HG03045 (cell line): ENCODE measurements around the gene WFDC11.
"Not testable (repeated sequence)": the region's sequence is repeated elsewhere in the genome, so short reads cannot be mapped to it uniquely, and the experiment has no call there.

ENCODE experiments used
- ATAC-seq: cut with Tn5 transposase; IDR thresholded peaks from one replicate; pipeline ENCODE4 v1.9.1; 2021; ENCODE audit warnings: mild to moderate bottlenecking, moderate library complexity; ENCODE audit not compliant: unreplicated experiment

The WFDC11 gene

DNA sequence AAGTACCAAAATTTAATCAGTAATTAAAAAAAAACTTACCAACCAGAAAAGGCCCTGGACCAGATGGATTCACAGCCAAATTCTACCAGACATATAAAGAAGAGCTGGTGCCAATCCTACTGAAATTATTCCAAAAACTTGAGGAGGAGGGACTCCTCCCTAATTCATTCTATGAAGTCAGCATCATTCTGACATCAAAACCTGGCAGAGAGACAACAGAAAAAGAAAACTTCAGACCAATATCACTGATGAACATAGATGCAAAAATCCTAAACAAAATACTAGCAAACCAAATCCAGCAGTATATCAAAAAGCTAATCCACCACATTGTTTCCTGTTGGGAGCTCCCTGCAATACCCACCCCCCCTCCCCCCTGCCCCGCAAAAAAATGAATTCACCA lies at the start of gene WFDC11:
Gene WFDC11, minus strand, starts transcription at position 101 of the 400 bp plus-strand sequence. CDS start 19,639 bp downstream, outside the sequence.
- no peak for ATAC-seq

DNA sequence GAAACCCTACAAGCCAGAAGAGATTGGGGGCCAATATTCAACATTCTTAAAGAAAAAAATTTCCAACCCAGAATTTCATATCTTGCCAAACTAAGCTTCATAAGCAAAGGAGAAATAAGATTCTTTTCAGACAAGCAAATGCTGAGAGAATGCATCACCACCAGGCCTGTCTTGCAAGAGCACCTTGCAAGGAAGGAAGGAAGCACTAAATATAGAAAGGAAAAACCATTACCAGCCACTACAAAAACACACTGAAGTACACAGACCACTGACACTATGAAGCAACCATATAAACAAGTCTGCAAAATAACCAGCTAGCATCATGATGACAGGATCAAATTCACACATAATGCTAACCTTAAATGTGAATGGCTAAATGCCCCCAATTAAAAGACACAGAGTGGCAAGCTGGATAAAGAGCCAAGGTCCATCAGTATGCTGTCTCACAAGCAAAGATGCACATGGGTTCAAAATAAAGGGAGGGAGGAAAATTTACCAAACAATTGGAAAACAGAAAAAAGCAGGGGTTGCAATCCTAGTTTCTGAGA lies 46.2 kb upstream of the WFDC11 start:
- ATAC-seq: not testable (repeated sequence)

GRCh38 chr20:45704969-45705637 lies 35.1 kb upstream of the WFDC11 start, which contains the start of gene WFDC10B:
Gene WFDC10B, minus strand, starts transcription at chr20:45705019. Its CDS starts 19,027 bp downstream, at chr20:45685992.
- ATAC-seq: no peak

GRCh38 chr20:45701873-45702272 lies 31.8 kb upstream of the WFDC11 start, which contains the start of gene WFDC13:
Gene WFDC13, plus strand, starts transcription at chr20:45702038. Its CDS starts 86 bp downstream, at chr20:45702124.
- ATAC-seq: no peak

- no peak for ATAC-seq
Observed at GRCh38 chr20:45701104-45701503, 31.1 kb upstream of the WFDC11 start.

GRCh38 chr20:45695496-45695895 lies 25.5 kb upstream of the WFDC11 start:
- no peak for ATAC-seq

DNA sequence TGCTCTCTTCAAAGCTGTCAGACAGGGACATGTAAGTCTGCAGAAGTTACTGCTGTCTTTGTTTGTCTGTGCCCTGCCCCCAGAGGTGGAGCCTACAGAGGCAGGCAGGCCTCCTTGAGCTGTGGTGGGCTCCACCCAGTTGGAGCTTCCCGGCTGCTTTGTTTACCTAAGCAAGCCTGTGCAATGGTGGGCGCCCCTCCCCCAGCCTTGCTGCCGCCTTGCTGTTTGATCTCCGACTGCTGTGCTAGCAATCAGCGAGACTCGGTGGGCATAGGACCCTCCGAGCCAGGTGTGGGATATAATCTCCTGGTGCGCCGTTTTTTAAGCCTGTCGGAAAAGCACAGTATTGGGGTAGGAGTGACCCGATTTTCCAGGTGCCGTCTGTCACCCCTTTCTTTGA lies 23.3 kb upstream of the WFDC11 start:
- ATAC-seq: not testable (repeated sequence)

GRCh38 chr20:45685896-45686295 lies 15.9 kb upstream of the WFDC11 start:
- no peak for ATAC-seq

- no peak for ATAC-seq
Observed at GRCh38 chr20:45679650-45680049, 9.6 kb upstream of the WFDC11 start.

DNA sequence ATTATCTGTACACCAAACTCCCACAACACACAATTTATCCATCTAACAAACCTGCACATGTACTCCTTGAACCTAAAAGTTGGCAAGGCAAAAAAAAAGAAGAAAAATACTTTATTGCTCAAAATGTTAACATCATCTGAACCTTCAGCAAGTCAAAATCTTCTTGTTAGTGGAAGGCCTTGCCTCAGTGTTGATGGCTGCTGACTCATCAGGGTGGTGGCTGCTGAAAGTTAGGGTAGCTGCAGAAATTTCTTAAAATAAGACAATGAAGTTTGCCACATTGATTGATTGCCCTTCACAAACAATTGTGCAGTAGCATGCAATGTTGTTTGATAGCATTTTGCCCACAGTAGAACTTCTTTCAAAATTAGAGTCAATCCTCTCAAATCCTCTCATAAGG lies 2.7 kb upstream of the WFDC11 start:
- no peak for ATAC-seq

DNA sequence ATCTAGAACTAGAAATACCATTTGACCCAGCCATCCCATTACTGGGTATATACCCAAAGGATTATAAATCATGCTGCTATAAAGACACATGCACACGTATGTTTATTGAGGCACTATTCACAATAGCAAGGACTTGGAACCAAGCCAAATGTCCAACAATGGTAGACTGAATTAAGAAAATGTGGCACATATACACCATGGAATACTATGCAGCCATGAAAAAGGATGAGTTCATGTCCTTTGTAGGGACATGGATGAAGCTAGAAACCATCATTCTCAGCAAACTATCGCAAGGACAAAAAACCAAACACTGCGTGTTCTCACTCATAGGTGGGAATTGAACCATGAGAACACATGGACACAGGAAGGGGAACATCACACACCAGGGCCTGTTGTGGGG lies 13.0 kb downstream of the WFDC11 start:
- ATAC-seq: not testable (repeated sequence)

DNA sequence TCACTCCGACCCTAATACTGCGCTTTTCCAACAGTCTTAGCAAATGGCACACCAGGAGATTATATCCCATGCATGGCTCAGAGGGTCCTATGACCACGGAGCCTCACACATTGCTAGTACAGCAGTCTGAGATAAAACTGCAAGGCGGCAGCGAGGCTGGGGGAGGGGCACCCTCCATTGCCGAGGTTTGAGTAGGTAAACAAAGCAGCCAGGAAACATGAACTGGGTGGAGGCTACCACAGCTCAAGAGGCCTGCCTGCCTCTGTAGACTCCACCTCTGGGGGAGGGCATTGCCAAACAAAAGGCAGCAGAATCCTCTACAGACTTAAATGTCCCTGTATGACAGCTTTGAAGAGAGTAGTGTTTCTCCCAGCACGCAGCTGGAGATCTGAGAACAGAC lies 18.3 kb downstream of the WFDC11 start:
- not testable (repeated sequence) for ATAC-seq

DNA sequence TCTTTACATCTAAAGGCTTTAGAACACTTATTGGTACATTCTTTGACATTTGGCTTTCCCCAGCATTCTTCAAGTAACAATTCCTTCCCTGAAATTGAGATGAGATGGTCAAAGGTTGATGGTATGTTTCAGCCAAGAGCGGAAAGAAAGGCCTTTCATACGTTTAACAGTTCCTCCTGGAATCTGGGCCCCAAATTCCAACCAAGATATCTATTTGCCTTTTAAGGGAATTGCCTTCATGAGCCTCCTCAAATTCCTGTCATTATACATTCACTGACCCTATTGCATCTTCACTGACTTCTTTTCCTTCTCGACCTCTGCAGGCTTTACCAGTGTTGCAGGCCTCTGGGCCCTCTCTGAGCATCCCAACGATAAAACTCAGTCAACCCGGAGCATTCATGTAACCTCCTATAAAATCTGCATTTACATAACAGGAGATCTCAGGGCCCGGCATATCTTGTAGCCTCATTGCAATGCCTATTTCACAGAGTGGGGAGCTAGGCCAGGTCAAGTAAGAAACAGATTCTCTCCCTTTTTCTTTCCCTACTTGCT lies 20.7 kb downstream of the WFDC11 start:
- no peak for ATAC-seq

DNA sequence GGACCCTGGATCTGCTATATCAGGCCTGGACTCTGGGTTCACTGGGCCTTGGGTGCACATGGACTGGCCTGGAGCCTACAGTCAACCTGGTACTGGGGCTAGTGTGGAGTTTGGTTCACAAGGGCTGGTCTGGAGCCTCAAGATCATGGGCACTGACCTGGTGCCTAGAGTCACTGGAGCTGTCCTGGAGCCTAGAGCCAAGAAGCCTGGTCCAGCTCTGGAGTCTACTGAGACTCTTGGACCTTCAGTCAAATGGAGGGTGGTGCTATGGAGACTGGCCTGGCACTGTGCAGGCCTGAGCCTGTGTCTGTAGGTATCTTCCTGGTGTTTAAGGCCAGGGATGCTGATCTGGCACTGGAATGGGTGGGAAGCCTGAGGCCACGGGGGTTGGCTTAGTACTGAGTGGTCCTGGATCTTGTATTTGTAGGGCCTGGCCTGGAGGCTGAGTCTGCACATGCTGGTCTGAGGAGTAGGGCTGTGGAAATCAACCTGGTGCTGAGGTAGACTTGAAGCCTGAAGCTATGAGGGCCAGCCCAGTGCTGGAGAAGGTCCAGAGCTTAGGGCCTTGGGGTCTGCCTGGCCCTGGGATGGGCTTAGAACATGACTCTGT lies 22.5 kb downstream of the WFDC11 start:
- ATAC-seq: no peak

- ATAC-seq: no peak
Observed at GRCh38 chr20:45646875-45647274, 23.2 kb downstream of the WFDC11 start.

DNA sequence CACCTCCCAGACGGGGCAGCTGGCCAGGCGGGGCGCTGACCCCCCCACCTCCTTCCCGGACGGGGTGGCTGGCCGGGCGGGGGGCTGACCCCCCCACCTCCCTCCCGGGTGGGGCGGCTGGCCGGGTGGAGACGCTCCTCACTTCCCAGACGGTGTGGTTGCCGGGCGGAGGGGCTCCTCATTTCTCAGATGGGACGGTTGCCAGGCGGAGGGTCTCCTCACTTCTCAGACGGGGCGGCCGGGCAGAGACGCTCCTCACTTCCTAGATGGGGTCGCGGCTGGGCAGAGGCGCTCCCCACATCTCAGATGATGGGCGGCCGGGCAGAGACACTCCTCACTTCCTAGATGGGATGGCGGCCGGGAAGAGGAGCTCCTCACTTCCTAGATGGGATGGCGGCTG lies 24.2 kb downstream of the WFDC11 start:
- not testable (repeated sequence) for ATAC-seq

DNA sequence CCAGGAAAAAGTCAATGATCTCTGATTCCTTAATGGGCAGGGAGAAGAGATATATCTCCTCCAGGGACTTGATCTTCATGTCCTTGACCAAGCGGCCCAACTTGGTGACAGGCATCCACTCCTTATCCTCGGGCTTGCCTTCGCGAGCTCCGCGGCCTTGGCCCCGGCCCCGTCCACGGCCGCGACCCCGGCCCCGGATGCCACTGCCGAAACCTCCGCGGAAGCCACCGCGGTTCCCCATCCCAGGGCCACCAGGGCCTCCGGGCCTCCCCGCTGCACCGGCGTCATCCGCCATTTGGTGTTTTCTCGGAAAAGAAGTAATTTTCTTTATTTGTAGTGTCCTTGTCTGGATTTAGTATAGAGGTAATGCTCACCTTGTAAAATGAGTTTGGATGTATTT lies 29.0 kb downstream of the WFDC11 start:
- ATAC-seq: not testable (repeated sequence)

DNA sequence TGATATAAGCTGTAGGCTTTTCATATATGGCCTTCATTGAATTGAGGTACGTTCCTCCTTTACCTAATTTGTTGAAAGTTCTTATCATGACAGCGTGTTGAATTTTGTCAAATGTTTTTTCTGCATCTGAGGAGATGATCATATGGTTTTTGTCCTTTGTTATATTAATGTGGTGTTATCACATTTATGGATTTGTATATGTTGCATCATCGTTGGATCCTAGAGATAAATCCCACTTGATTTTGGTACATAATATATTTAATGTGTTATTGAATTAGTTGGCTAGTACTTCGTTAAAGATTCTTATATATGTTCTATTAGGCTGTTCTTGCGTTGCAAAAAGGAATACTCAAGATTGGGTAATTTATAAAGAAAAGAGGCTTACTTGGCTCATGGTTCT lies 30.4 kb downstream of the WFDC11 start:
- ATAC-seq: no peak

- no peak for ATAC-seq
Observed at GRCh38 chr20:45636513-45636912, 33.5 kb downstream of the WFDC11 start.

DNA sequence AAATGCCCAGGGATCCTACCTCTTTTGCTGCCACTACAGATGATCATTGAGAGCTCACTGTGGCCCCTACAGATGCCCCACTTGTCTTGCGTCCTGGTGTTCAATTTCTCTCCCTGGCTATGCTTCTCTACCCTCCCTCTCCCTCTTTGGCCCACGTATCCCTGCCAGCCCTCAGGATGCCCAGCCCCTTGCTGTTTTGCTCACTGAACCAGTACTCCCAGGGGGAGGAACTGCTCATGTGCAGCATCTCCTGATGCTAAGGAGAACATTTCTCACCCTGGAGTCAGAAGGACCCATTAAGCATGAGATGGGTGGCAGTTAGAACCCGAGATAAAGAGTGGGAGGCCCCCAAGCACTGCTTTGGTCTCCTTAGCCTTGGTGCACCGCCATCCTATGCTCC lies 38.9 kb downstream of the WFDC11 start, which contains the start of gene WFDC9:
Gene WFDC9, minus strand, starts transcription at position 101 of the 400 bp plus-strand sequence. CDS start 21,103 bp downstream, outside the sequence.
- no peak for ATAC-seq

- ATAC-seq: no peak
Observed at GRCh38 chr20:45630371-45630770, 39.7 kb downstream of the WFDC11 start.
